ENCODE results near the gene NKPD1.

Gene NKPD1

DNA sequence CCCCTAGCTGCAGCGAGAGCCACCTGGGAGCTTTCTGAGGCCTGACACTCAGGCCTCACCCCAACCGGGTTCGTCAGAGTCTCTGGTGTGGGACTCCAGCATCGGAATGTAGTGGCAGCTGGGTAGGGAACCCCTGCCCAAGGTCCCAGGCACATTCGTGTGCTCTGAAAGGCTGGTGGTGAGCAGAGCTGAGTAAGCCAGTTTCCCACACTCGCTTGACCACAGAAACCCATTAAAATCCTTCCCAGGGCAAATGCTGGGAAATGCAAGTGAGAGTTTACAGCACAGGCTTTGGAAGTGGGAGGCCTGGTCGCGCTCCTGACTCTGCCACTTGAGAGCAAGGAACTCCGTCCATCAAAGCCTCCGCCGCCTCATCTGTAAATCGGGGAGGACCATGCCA, 13.0 kb upstream of the NKPD1 start:
- DNase-seq = no peak

DNA sequence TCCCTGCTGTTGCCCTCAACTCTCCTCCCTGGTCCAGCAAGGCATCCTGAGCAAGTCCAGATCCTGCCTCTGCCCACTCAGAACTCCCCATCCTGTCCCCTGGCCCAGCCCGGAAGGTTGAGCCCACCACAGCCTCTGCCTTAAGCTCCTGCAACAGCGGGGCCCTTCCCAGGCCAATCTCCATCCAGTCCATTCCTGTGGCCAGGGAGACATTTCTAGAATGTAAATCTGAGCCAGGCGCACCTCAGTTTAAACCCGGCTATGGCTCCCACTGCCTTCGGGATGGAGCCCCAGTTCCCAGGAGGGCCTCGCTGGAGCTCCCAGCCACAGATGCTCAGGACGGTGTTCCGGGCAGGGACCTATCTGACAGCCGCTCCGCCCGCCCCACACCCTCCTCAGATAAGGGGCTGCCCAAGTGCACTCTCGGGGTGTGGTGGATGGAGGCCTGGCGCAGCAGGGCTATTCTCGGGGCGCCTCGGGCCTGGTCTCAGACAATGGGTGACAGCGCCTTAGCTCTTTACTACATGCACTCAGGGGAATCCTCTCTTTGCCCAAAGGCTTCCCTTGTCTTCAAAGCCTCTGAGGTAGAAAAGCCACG, 11.9 kb upstream of the NKPD1 start:
- no peak for DNase-seq

DNA sequence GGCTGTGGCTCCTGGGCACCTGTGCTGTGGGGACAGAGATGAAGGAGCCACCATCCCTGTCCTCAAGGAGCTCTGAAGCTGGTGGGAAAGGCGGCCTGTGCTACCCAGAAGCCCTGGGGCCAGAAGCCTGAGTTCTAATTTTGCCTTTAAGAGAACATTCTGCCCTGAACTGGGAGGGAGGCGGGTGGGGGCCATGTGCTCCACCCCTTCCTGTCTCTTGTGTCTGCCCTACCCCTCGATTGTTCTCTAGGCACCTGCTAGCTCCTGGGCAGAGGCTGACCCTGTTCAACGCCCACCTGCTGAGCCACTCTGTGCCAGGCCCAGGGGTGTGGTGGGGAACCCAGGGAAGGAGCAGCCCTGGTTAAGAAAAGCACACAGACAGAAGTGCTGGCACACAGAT, 11.4 kb upstream of the NKPD1 start:
- DNase-seq = no peak

DNA sequence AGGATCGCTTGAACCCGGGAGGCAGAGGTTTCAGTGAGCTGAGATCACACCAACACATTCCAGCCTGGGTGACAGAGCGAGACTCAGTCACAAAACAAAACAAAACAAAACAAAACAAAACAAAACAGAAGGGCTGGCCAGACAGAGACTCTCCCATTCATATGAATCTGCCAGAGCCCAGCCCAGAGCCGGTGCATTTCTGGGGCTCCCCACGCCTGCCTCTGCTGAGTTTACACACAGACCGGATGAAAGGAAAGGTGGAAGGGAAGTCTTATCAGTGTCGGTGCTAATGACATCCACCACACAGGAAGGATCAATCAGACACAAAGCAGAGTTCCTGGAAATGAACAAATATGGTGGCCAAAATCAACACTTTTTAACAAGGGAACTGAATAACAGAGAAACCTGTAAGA, 10.4 kb upstream of the NKPD1 start:
- no peak for DNase-seq

DNA sequence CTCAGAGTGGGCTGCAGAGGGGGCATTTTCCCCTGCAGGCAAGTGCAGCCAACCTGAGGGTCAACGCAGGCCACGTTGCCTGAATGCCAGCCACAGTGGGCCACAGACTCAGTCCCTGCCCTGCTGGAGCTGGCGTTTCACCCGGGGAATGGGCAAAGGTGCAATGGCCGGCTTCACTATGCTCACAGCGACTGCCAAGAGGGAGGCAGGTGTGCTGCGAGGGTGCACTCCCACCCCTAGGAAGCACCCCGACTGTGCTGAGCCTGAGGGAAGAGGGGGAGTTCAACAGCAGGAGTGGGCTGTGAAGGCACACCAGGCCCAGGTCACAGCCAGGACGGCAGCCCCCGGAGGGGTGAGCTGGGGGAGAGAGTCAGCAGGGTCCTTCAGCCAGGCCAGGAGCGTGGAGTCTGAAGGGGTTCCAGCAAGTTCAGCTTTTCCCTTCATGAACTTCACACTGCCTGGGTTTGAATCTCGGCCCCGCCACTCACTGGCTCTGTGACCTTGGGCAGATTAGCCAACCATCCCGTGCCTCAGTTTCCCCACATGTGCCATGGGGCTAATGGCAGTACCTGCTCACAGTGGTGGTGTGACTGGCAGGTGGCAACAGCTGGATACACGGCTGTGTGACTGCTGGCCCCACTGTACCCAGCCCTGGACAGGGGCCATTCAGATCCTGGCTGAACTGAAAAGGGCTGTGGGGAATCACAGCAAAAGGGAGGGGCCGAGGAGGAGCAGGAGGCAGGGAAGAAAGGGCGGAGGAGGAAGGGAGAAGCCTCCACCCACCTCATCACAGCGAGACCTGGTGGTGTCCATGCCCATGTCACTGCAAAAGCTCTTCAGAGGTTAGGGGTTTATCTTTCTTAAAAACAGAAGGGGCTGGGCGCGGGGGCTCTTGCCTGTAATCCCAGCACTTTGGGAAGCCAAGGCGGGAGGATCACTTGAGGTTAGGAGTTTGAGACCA, 9.6 kb upstream of the NKPD1 start:
- DNase-seq = no peak

DNA sequence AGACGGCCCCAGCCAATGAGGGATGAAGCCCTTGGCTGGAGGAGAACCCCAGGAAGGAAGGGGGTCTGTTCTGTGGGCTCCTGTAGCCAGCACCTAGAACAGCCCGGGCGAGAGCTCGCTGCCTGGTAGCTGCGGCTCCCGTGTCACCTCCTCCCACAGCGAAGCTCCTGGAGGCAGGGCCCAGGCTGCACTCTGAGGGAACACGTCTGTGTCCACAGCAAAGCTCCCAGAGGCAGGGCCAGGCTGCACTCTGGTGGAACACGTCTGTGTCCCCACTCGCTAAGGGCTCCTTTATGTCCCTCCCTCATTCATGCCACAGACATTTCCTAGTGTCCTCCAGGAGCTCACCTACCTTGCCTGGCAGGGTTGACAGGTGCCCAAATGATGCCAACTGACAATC, 8.8 kb upstream of the NKPD1 start:
- no peak for DNase-seq

DNA sequence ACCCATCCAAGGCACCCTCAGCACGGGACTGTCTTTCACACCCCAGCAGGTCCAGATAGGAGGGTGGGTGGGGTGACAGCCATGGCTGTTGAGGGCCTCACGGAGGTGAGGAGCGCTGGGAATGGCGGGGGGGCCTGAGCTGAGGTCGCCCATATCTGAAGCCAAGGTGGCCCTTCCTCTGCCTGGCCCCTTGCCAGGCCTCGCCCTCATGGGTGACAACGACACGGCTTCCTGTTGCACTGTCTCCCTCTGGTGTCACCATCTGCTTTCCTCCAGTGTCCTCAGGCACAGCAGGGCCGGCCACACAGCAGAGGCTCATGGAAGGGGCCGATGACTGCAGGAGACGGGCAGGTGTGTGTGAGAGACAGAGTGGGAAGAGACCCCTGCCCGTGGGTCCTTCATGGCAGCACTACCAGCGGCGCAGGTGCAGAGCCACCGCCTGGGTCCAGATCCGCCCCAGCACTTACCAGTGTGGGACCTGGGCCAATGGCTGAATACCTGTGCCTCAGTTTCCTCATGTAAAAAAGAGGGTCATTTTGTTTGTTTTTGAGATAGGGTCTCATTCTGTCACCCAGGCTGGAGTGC, 8.1 kb upstream of the NKPD1 start:
- DNase-seq = no peak

DNA sequence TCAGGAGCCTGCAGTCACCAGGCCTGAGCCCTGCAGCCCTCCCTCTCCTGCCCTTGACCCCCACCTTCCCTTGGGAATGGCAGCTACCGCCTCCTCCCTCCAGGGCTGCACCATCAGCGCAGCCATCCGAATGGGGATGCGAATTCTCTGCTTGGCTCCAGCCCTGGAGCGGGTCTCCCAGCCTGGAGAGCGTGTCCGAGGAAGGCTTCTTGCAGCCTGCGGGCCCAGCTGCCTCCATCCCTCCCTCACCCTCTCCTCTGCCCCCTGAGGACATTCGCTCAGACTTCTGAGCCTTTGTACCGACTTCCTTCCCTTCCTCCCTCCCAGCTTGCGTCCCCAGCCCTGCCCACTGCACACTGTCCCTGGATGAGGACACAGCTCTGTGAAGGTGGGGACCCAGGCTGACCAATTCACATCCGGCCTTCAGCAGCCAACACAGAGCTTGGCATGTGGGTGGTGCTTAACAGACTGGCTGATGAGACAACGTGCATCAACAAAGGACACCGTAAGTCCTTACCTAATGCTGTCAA, 6.0 kb upstream of the NKPD1 start:
- no peak for DNase-seq

DNA sequence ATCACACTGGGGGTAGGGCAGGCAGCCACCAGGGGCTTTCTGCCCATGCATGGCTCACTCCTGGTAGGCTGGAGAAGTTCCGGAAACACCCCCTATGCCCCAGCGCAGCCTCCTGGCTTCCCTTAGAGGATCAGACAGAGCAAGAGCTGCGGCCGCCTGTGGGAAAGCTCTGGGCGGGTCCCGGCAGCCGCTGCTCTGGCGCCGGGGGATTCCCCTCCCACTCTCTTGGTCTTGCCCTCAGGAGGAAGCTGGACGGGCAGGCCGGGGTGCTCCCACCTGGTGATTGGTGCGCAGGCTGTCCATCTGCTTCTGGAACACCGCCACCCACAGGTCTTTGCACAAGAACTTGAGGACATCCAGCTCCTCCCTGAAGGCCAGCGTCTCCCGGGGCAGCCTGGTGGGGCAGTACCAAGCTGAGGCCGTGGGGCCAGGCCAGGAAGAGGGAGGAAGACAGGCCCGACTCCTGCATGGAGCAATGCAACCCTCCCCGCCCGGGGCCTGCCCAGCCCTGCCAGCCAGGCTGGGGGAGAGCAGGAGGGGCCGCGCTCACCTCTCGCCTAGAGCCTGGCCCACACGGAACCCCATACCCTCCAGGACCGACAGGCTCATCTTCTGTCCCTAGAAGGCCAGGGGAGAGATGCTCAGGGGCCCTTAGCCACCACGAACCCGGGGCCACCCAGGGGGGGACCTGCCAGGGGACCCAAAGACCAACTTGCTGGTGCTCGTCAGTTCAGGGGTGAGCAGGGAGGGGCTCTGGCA, 4.0 kb upstream of the NKPD1 start:
- DNase-seq = no peak

DNA sequence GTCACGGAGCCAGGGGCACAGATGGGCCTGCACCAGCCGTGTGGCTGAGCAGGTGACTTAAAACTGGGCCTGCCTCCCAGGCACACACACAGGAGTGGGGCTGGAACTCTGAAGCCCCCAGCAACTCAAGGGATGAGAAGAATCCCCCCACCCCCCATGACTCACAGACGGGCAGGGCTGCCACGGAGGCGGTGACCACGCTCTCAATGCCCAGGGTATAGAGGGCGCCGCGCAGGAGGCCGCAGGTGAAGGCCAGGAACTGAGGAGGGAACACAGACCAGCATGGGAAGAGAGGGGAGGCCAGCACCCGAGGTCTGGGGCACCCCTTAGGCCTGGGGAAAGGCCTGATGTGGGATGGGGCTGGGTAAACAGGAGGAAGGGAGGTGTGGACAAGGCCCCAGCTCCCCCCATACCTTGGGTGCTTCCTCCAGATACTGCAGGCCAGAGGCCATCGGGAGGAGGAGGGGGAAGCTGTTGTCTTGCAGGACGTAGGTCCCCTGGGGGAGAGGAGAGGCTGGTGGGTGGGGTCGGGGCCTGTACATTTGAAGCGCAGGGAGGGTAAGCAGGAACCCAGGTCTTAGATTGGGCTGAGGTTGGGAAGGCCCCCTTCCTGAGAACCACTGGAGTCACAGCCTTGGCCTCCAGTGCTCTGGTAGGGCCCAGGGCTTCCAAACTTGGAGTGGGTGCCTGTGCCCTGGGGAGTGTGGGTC, 3.1 kb upstream of the NKPD1 start:
- no peak for DNase-seq

DNA sequence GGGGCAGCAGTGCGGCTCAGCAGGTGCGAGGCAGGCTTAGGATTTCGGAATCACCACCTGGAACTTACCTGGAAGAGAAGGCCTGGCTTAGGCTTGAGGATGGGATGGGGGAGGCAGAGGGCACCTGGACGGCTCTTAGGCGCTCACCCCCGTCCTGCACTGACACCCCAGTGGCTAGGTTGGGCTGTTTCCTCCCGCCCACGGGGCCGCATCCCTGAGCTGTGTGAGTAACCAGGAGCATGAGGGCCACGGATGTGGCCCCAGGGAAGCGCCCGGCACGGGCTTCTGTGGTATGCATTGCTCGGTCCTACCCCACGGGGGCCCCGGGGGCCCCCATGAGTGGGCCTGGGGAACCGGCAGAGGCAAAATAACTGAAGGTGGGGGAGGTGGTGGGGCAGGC, 2.4 kb upstream of the NKPD1 start:
- DNase-seq = no peak

DNA sequence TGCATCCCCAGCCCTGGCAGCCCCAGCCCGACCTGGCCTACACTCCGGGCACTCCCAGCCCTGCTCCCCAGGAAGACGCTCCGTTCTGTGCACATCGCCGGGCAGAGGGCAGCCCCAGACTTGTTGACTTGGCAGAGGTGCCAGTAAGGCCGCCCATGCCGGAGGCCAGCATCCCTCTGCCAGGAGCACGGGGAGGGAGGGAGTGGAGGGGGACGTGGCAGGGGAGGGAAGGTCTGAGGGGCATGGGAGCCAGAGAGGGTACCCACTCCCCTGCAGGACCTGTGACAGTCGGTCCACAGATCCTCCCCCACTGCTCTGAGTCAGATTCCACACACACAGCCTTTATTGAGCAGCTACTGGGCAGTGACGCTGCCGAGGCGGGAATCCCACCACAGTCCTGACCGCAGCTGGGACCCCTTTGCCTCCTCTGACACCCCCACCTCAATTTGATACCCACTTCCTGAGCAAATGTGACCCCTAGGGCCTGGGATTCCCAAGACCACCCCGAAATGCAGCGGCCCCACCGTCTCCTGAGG, 1.9 kb upstream of the NKPD1 start:
- no peak for DNase-seq

DNA sequence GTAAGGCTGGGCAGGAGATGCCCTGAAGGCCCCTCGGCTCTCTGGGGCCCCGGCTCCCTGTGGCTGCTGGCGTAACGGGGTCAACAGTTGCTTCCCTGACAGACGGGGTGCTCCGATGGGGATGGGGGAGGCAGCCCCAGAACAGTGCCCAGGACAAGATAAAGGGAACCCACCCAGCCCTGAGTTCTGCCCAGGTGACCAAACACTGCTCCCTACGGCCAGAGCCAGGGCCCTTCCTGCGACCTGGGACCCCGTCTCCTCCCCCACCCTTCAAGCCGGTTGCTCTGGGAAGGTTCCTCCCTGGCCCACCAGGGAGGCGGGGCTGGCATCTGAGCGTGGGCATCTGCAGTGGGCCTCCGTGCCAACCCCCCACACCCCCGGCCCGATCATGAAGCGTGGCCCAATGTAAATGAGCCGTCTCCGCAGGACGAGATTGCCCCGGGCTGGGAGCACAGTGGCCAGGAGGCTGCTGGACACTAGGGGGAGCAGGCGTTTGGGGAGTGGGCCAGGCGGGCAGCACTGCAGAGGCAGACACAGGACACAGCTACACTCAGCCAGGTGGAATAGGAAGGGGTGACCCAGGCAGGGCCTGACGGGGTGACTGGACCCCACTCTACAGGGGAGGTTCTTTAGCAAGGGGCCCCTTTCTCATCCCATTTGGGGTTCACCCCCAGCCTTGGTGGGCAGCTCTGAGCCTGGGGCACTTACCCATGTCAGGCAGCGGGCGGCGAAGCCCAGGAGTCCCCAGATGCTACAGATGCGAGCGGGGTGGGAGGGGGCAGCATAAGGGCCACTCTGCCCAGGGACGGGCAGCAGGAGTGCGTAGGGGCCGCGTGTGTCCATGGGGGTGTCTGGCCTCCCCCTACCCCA, 1.2 kb upstream of the NKPD1 start:
- DNase-seq = no peak

DNA sequence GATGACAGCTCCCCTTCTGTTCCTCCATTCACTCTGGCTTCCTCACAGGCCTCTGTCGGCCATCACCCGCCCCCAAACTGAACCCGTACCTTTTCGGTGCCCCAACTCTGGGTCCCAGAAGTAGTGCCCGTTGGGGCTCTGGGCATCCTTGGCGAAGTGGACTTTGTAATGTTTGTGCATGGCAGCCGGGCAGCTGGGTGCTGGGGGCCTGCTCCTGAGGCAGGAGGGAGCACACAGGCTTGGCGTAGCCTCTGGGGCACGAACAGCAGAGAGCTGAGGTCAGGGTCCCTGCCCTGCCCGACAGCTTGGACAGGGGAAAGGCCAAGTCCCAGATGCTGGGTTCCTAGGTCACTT, 834 bp downstream of the NKPD1 start:
- no peak for DNase-seq

DNA sequence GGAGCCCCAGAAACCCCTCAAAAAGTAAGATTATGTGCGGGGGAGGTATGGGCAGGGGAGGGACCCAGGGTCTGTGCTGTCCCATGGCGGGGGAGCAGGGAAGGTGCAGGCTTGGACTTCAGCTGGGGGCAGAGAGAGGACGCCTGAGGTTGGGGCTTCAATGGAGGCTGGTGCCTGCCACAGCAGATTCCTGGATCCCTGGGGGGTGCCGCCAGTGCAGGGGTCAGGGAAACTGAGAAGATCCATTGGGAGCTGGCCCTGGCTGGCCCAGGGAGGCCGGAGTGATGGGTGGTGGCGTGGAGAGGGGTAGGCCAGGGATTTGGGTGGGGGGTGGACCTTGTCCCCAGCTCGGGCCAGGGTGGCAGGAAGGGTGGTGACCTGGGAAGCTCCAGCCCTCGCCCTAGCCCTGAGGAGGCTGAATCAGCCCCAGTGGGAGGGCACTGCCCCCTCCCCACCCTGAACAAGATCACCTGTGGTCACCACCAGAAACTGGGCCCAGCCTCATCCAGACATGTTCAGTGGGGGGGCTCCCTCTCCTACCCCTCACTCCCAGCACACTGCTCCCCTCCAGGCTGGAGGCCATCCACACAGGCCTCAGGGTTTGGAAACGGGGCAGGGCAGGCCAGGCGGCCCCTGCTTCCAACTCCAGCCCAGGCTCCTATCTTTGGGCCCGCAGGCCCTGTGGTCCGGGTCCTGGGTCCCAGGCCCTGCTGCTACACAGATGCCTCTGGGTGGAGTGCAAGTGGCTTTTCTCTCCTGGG, 1.4 kb downstream of the NKPD1 start:
- DNase-seq = no peak

DNA sequence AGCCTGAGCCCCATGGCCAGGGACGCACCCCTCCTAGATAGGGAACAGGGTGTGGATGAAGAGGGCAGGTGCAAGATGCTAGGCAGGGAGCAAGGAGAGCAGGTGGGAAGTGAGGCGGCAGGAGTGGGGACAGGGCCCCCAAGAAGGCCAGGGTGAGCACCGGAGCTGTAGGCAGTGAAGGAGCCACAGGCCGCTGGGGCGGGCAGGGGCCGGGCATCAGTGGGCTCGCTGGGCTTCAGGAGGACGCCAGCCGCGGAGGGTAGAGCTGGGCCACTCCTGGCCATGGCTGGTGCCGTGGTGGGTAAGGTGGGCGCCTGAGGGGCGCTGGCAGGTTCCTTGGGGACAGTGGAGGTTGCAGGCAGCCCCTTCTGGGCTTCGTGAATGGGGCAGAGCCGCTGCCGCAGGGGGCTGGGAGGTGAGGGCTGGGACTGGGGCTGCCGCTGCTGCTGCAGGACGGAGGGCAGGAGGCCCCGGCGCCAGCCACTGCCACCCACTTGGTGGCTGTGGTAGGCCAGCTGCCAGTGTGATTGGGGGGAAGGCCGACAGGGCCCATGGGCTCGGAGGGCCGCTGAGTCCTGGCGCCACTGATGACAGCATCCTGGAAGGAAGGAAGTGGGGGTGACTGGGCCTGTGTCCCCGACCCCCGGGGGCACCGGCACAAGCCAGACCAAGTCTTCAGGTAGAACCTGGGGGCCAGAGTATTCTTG, 2.1 kb downstream of the NKPD1 start:
- DNase-seq = no peak

DNA sequence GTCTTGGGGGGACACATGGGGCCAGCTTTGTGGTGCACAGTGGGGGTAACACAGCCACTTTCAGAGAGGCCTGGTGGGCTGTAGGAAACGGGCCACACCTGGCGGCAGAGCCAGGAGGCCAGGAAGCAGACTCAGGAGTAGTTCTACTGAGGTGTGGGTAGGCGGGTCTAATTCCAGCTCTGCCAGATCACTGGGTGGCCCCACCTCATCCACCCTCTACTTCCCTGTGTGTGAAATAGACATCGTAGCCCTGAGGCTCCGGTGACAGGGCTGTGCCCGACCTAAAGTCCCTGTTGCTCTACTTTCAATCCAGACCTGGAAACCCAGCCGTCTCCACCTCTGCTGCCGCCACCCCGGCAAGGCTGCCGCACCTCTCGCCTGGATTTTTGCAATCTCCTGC, 4.0 kb downstream of the NKPD1 start:
- DNase-seq = no peak

DNA sequence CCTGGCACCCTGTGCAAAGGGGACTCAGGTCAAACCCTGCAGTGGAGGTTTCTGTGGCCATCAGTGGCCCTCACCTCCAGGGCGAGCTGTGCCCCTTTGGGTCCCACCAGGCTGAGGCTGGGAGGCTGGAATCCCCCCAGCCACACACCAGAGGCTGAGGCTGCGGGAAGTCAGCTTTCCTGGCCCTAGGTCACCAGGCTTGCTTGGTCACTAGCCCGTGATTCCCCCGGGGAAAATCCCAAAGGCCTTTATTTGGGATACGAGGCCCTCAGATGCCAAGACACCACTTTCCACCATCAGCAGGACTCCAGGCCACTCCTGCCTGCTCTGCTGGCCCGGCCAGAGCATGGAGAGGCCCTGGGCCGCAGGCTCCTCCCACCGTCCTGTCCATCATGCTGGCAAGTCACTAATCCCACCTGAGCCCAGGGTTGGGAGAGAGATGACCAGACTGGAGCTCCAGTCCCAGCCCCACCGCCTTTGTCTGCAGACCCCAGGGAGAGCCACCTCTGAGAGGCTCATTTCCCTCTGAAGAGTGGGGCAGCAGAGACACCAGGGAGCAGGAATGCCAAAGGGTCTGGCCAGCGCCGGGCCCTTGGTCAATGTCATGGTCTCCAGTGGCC, 4.7 kb downstream of the NKPD1 start:
- DNase-seq = no peak

Measured in activated gamma-delta T cell (primary cell).